ENCODE measurements around the gene IFITM10.

- TF ChIP-seq POLR2AphosphoS5 (IDR thresholded peaks at IDR 0.05; ENCODE audit: low read depth, low read length) (no peak), POLR2A (IDR thresholded peaks at IDR 0.05; ENCODE audit: low read depth, low read length) (no peak), TAF1 (IDR thresholded peaks at IDR 0.05; ENCODE audit: low read depth, low read length) (no peak)
These were observed 34.6 kb upstream of the IFITM10 start for GRCh38 chr11:1784761-1785650.

All from GM12891 (cell line).